Natural killer cell (primary cell): ENCODE measurements around the gene GRAMD2B. TPM values are rescaled to one million over a fixed set of nuclear protein-coding genes. Genes with fewer than 3 reads are reported as not detected.

ENCODE experiments used
- total RNA-seq, 4 donors: library from RNA; stranded (reverse); fragments of 120-200 nt in 1 of 4; gene quantifications; one replicate each; pipeline versions ENCODE4 v1.2.3 to v1.2.4, GENCODE V29; 2013 to 2022

Gene GRAMD2B
- total RNA-seq, 3 donors from 2014 or later (not counting 1 experiment from before 2014, with no cell fraction given), result 9.2 to 15.4 (median 10.0) TPM

Other genes with a start within 250 kb of the GRAMD2B start
- gene ALDH7A1, start 171.8 kb downstream of the GRAMD2B start, total RNA-seq, result 1 to 10 TPM in 2 of 3 donors, under 1 TPM in 1; 0.66 to 1.3 (median 1.2) TPM
- gene PHAX, start 177.5 kb downstream of the GRAMD2B start, total RNA-seq, result 10 to 100 TPM; 39.2 to 43.6 (median 40.0) TPM